HPDE6-E6E7 (cell line): ENCODE measurements around the gene AATF.
A peak's percentile ranks its signal among the peaks of the same experiment; 100 is the strongest.
"Not testable (repeated sequence)": the region's sequence is repeated elsewhere in the genome, so short reads cannot be mapped to it uniquely, and the experiment has no call there.

ENCODE experiments used
- DNase-seq: peaks from one replicate; pipeline ENCODE4 v3.0.0; 2011; ENCODE audit warnings: missing footprints; ENCODE audit errors: extremely low spot score

AATF gene

DNA sequence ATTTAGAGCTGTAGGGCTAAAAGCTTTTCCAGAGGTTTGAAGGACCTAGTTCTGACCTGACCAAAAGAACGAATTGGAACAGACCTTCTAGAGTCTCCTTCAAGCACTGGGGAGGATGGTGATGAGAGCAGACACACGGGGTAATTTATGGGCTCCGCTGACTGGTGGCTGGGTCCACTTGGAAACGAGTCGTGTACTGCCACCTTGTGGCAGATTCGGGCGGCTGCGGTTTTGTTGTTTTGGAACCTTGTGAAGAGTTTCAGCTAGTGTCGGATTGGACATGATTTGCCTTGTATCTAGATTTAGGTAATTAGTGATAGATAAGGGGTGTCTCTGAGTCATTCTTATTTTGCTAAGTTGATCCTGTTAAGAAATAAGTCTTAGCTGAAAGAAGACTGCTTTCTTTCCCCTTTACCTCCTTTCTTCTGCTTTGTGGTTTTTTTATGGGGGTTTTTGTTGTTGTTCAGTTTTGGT, 98.9 kb downstream of the AATF start:
- DNase-seq: peak; percentile 63

GRCh38 chr17:37048811-37049210, 100.1 kb downstream of the AATF start:
- no peak for DNase-seq

- DNase-seq: no peak
Observed at GRCh38 chr17:37050920-37051319, 102.2 kb downstream of the AATF start.

DNA sequence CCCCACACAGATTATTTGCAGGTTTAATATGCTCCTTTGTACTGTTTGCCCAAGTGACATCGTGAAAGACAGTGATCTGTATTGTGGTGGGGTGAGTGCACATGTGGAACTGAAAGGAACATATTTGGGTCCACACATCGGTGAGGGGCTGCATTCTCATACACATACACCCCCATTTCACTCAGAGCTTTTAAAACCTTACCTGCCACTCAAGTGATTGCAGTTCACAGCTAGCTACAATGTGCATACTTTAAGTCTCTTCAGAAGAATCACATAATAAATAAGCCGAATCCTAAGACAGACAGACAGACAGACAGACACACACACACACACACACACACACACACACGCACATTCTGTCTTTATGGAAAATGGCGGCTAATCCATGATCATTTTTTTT, 102.6 kb downstream of the AATF start:
- no peak for DNase-seq

DNA sequence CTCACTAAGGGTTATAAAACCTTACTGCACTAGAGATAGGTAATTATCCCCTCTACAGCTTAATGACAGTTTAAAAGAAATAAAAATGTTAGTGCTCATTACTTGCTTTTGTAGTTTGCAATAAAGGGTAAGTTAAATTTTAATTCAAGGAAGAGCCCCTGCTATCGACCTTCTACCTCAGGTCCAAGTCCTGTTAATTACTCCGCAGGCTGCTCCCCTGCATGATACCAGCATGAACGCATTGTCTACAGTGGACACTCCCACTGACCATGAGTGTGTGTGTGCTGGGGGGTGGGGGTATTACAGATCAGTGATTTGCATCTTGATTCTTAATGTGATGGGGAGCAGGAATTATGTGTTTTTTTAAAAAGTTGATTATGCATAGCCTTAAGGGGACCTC, 103.1 kb downstream of the AATF start:
- no peak for DNase-seq

DNA sequence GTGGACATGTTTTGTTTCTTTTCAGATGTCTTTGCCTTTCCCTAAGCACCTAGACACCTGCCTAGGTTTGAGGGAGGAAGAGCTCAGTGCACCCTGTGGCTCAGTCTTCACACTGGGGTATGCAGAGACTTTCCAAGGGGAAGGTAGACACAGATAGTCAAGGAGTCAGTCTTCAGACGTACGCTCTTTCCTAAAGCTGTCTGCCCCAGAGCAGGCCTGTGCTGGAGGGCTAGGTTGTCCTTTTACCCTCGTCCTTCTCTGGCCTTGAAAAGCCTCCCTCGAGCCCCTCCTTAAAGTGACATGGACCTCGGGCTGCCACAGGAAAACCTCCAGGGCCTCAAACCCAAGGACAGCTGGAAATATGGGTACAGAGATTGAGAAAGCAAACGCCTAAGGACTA, 103.7 kb downstream of the AATF start:
- DNase-seq: no peak

GRCh38 chr17:37054894-37055293, 106.1 kb downstream of the AATF start:
- DNase-seq: no peak

GRCh38 chr17:37056622-37057021, 107.9 kb downstream of the AATF start:
- no peak for DNase-seq

GRCh38 chr17:37059493-37059892, 110.7 kb downstream of the AATF start:
- DNase-seq: no peak

- no peak for DNase-seq
Observed at GRCh38 chr17:37060094-37060493, 111.3 kb downstream of the AATF start.

GRCh38 chr17:37060928-37061327, 112.2 kb downstream of the AATF start:
- no peak for DNase-seq

DNA sequence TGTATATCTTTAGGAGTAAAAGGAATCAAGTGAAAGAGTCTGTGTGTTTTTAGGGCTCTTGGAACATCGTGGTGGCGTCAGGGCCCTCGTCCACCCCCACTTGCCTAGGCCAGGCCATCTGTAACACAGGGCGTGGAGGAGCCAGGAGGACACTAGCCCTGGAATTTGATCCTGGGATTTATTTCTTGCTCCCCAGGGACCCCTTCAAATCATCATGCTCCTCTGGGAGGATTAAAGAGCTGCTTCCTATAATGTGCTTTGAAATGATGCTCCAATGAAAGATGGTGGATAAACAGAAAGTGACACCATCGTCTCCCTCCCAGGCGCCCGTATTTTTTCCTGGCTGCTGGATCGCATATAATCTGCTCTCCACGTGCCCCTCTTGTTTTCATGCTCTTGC, 113.3 kb downstream of the AATF start:
- DNase-seq: no peak

GRCh38 chr17:37064206-37064605, 115.5 kb downstream of the AATF start:
- DNase-seq: no peak

DNA sequence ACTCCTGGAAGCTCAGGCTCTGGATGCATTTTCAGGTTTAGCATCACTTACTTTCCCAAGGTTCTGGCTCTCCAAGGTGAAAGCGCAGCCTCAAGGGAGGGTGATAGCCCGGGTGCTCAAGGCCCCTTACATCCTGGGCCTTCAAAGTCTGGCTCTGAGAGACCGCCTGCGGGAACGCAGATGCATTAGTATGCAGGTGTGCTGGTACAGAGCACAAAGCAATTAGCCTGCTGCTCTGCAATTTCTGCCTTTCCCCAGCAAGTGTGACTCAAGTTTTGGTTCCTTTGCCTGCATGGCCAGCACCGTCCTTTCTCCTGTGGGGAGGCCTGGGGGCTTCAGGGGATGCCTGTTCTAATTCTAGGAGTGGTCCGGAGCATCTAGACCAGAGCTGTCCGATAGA, 116.2 kb downstream of the AATF start:
- no peak for DNase-seq

- no peak for DNase-seq
Observed at GRCh38 chr17:37065486-37066321, 117.0 kb downstream of the AATF start.

DNA sequence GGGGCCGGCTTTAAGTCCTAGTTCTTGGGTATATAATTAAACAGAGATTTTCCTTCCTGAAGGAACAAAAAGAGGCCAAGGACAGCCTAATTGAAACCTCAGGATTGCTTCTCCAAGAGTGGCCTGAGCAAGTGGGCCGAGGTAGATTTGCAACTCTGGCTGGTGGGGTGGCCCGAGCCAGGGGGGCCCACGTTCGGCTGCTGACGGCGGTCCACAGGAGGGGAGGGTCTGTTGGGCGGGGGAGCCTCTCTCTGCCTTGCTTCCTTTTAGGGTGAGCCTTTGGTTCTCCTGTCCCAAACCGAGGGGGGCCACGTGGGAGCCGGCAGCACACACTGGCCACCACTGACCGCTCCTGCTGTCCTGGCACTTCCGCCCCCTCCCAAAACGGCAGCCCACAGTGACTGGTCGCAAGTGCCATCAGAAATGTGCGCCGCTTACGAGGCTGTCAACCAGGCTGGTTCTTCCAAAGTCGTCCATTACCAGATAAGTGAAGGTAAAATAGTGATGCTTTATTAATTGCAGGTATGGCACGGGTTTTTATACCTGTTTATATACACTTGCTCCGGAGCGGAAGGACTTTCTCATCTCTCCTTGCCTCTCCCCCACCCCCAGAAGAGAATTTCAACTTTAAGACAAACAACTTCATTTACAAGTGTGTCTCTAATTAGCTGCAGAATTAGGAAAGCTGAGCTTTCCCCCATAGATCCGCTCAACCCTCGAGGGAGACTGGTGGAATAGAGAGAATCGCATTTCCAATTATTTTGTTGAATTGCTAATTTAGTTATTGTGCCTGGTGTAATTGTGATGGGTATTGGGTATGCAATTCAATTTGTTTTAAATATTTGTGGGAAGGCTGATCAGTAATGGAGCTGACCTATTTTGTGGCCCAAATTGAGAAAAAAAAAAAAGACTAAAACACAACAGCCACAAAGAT, 117.8 kb downstream of the AATF start:
- DNase-seq: no peak

DNA sequence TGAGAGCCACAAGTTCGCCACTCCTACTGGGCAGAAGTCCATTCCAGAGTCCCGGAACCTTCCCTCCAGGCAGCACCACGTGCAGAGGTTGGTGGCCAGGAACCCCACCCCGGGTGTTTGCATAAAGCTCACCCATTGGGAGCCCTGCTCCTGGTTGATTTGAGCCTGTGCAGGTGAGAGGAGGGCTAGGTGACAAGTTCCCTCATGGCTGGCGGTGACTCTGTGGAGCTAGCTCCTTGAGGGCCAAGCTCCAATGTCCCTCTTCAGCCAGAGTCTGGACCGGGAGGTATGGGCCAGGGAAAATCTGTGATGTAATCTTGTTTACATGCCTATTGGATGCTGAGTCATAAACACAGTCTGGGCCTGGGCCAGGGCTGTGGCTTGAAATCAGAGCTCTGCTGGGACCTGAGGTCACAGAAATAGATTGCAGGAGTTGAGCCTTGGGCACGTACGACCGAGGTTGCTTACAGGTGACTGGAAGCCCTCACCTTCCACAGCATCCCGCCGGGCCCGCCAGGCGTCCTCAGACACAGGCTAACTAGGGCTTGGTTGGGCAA, 118.9 kb downstream of the AATF start:
- peak; percentile 75 for DNase-seq

- no peak for DNase-seq
Observed at GRCh38 chr17:37068266-37068665, 119.5 kb downstream of the AATF start.

DNA sequence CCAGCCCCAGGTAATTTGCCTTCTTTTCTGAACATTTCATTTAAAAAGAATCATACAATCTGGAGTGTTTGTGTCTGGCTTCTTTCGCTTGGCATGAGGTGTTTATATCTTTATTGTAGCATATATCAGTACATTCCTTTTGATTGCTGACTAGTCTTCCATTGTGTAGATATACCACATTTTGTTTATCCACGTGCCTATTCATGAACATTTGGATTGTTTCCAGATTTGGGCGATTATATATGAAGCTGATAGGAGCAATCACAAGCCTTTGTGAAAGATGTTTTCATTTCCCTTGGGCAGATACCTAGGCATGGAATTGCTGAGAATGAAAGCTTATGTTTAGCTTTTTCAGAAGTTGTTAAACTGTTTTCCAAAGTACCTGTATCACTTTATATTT, 120.3 kb downstream of the AATF start:
- DNase-seq: no peak

GRCh38 chr17:37073464-37073863, 124.7 kb downstream of the AATF start:
- not testable (repeated sequence) for DNase-seq

DNA sequence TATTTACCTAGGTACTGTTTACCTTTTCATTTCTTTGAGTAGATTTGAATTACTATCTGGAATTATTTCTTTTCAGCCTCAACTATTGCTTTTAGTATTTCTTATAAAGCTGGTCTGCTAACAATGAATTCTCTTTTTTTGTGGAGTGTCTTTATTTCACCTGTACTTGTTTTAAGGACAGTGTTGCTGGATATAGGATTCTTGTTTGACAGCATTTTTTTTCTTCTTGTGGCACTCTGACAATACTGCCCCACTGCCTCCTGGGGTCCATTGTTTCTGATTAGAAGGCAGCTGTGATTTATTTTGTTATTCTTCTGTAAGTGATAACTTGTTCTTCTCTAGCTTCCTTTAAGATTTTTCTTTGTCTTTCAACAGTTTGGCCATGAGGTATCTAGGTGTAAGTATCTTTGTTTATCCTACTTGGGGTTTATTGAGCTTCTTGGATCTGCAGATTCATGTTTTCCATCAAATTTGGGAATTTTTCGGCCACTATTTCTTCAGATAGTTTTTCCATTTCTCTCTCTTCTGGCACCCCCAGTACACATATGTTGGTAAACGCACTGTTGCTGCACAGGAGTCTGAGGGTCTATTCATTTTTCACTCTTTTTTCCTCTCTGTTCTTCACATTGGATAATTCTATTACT, 130.4 kb downstream of the AATF start:
- DNase-seq: no peak

DNA sequence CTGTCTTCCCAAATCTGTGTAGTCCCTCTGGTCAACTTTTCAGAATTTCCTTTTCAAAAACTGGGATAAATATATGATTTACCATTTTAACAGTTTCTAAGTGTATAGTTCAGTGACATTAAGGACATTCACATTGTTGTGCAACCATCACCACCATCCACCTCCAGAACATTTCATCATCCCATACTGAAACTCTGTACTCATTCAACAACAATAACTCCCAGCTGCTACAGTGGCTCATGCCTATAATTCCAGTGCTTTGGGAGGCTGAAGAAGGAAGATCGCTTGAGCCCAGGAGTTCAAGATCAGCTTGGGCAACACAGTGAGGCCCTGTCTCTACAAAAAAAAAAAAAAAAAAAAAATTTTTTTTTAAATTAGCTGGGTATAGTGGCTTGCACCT, 131.0 kb downstream of the AATF start:
- DNase-seq: no peak
